ENCODE results near the gene CNTD1.

- no peak for TF ChIP-seq CTCF (conservative IDR thresholded peaks at IDR 0.05; ENCODE audit: low read length)
- TF ChIP-seq EZH2phosphoT487 (IDR thresholded peaks at IDR 0.05; ENCODE audit: borderline replicate concordance) = no peak
Measured at GRCh38 chr17:42844271-42844670, 45.6 kb downstream of the CNTD1 start, which contains the start of gene AOC2.

Data from Loucy (cell line).